ENCODE data around the gene ATG7.
"Not testable (repeated sequence)": the region's sequence is repeated elsewhere in the genome, so short reads cannot be mapped to it uniquely, and the experiment has no call there.

Gene ATG7

GRCh38 chr3:11254876-11255275 lies 17.3 kb upstream of the ATG7 start:
- DNase-seq = no peak

GRCh38 chr3:11255537-11255936 lies 16.7 kb upstream of the ATG7 start:
- not testable (repeated sequence) for DNase-seq

- no peak for DNase-seq
These were observed 13.2 kb upstream of the ATG7 start for GRCh38 chr3:11258958-11259357.

GRCh38 chr3:11260460-11260859 lies 11.7 kb upstream of the ATG7 start:
- DNase-seq = no peak

GRCh38 chr3:11269007-11269406 lies 3.2 kb upstream of the ATG7 start:
- DNase-seq = no peak

GRCh38 chr3:11272906-11273574 lies 843 bp downstream of the ATG7 start:
- DNase-seq = peak; percentile 63

- peak; percentile 93 for DNase-seq
These were observed 1.7 kb downstream of the ATG7 start for GRCh38 chr3:11273891-11274291.

- peak; percentile 38 for DNase-seq
These were observed 2.5 kb downstream of the ATG7 start for GRCh38 chr3:11274566-11275142.

- DNase-seq = no peak
These were observed 3.7 kb downstream of the ATG7 start for GRCh38 chr3:11275926-11276325.

- no peak for DNase-seq
These were observed 4.7 kb downstream of the ATG7 start for GRCh38 chr3:11276901-11277300.

- DNase-seq = peak; percentile 41
These were observed 10.3 kb downstream of the ATG7 start for GRCh38 chr3:11282250-11283138.

GRCh38 chr3:11283139-11283475 lies 10.9 kb downstream of the ATG7 start:
- DNase-seq = peak; percentile 76

- DNase-seq = no peak
These were observed 11.8 kb downstream of the ATG7 start for GRCh38 chr3:11284011-11284410.

GRCh38 chr3:11285471-11285870 lies 13.3 kb downstream of the ATG7 start:
- no peak for DNase-seq

GRCh38 chr3:11287404-11287803 lies 15.2 kb downstream of the ATG7 start:
- no peak for DNase-seq

- DNase-seq = peak; percentile 37
These were observed 15.9 kb downstream of the ATG7 start for GRCh38 chr3:11288021-11288491.

GRCh38 chr3:11288786-11289637 lies 16.8 kb downstream of the ATG7 start:
- peak; percentile 90 for DNase-seq

- DNase-seq = peak; percentile 30
These were observed 17.7 kb downstream of the ATG7 start for GRCh38 chr3:11289864-11290263.

GRCh38 chr3:11290743-11291680 lies 18.8 kb downstream of the ATG7 start:
- DNase-seq = peak; percentile 56

- no peak for DNase-seq
These were observed 19.6 kb downstream of the ATG7 start for GRCh38 chr3:11291808-11292207.

GRCh38 chr3:11297126-11297525 lies 24.9 kb downstream of the ATG7 start:
- DNase-seq = no peak

GRCh38 chr3:11300970-11301369 lies 28.8 kb downstream of the ATG7 start:
- DNase-seq = peak; percentile 56

Measured in suppressor macrophage treated with lipopolysaccharide for 4 hours (primary cell).